HG02970 (cell line): ENCODE results near the gene ERG28.
"Not testable (repeated sequence)": the region's sequence is repeated elsewhere in the genome, so short reads cannot be mapped to it uniquely, and the experiment has no call there.

ENCODE experiments used
- ATAC-seq: cut with Tn5 transposase; IDR thresholded peaks from one replicate; pipeline ENCODE4 v1.9.1; 2021; ENCODE audit warnings: mild to moderate bottlenecking, moderate library complexity, moderate number of reproducible peaks; ENCODE audit not compliant: unreplicated experiment, low FRiP score

The ERG28 gene, protein sequence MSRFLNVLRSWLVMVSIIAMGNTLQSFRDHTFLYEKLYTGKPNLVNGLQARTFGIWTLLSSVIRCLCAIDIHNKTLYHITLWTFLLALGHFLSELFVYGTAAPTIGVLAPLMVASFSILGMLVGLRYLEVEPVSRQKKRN

DNA sequence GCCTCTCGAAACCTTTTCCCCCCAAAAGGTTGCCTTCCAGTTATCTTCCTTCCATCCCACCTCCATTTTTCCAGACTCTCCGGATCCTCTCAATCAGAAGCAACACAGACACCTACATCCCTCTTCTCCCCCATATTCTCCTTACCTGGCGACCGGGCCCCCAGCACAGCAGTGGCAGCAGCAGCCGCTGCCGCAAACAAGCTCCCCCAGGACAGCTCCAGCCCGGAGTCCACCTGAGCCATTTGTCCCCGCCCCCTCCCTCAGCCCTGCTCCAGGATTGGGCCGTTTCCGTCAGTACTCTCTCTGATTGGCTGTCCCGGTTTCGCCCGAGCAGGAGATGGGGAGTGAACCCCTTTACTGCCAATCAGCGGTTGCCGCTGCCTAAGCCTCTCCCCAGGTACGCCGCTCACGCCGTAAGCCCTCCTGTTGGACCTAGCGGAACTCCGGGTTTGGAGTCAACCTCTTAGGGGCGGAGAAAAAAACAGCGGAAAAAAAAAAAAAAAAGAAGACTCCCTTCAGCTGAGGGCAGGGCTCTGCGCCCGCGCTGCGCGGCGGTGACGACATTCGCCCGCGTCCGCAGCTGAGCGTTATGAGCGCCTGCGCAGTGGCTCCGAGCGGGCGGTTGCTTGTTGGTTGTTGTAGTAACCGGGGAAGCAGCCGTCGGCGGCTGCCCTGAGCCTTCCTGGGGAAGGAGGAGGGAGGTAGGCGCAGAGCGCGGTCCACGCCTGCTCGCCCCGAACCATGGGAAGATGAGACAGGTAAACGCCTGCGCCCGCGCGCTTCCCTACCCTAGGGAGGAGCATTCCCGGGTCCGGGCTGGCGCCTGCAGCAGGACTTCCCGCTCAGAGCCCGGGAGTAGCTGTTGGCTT lies at the start of gene ERG28, which contains the start of gene TTLL5:
ERG28 (minus strand) TSS at position 247 of the 869 bp plus-strand sequence. CDS start 3,374 bp downstream, outside the sequence.
TTLL5 (plus strand) TSS at position 617 of the 869 bp plus-strand sequence. CDS start 1,904 bp downstream, outside the sequence.
- ATAC-seq = peak; percentile 95

DNA sequence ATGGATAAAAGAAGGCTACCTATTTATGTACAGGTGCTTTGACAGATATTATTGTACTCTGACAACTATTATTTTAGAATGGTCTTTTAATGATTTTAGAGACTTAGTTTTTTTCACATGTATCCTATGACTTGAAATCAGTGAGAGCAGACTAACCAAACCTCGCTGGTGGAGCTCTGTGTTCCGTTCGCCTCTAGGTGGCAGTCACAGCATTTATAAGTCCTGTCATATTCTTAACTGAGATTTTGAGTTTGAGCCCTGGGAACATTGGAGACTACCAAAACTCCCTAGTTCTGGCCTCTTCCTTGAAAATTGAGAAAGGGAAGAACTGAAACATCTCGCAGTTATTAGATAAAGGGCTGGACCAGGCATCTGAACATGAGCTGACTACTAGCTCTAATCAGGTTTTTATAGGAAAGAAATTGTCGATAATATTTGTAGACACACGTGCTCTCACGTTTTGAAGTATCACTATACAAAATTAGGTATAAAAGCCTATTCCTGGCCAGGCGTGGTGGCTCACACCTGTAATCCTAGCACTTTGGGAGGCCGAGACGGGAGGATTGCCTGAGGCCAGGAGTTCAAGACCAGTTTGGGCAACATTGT lies 48.6 kb upstream of the ERG28 start:
- ATAC-seq = no peak

DNA sequence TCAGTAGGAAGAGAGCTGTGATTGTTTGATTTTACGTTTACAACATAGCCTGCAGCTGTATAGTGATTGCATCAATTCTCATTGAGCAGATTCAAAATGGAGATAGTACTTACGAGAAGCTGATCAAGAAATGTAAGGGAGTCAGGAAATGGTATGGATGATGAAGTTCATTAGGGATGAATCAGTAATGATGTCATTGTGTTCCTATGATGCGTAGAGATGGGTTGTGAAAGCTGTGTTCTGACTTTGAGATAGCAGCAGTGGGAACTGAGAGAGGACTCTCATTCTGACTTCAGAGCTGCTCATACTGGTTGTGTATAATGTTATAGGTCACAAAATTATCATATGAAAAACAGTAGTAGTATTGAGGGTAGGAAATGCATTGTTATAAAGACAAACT lies 44.3 kb upstream of the ERG28 start:
- ATAC-seq = no peak

DNA sequence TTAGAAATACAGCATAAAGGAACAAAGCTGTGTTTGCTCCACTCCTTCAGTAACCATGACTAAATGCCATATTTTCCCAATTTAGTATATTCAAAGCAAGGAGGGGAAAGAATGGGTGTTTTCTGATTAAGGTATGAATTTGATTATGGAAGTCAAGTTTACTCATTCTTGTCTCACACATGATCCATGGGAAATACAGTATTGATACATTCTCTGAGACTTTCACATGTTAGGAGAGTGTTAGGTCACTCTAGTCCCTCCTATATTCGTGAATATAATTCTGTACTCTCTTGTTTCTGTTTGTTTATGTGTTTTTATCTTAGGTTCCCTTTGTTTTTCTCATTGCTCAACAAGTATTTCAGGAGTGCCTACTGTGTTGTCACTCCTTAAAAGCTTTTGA lies 42.8 kb upstream of the ERG28 start:
- no peak for ATAC-seq

DNA sequence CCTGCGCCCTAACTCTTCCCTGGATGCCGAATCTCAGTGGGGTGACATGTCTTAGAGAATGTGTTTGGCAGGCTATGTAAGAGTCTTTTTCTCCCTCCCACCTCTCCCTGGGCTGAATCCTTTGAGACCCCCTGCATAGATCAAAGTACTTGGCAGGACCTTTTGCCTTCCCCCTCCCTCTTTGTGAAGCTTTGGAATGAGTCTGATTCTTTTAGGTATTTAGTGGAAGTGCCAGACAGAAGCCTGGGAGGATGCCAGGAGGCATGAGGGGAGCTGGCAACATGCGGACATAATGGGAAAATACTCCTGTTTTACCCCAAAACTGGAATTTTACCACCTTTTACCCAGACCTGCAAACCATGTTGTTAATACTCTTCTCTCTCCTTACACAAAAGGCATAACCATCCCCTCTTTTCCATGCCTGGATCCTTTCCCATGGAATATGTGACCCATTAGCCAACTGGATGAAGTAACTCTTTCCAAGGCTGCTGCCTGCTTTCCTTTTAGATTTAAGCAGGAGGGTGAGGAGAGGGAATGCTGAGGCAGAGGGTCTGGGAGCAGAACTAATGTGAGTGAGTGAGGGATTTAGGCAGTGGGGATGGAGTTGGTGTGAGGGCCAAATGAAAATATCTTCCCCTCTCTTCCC lies 42.1 kb upstream of the ERG28 start:
- ATAC-seq = no peak

DNA sequence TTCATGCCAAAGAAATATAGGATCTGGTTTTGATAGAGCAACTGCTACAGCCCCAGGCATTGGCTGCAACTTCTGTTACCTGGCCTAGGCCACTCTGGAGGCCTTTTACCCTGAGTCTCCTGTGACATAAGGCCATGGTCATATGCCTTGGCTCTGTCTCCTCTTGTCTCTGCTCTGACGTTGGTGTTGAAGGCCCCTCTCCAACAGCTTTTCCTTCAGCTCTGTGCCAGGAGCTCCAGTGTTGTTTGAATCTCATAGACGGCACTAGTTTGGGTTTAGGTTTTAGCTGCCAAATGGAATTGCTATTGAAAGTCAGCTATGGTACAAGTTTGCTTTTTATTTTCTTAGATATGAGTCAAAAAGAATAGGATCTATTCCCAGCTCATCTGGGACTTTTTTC lies 41.4 kb upstream of the ERG28 start:
- no peak for ATAC-seq

DNA sequence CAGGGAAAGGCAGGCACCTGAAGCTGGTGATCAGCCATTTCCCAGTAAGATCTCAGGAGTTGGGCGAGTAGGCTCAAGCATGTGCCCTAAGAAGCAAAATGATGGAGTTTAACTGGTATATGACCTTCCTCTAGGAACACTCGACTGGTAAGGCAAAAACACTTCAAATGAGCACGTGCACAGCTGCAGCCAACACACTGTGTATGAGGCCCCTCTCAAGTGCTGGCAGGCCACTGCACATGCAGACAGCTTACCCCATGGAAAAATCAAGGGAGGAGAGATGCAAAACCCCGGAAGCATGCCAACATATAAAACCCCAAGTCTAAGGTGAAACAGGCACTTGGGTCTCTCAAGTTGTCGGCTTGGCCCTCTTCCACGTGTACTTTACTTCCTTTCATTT lies 39.6 kb upstream of the ERG28 start:
- ATAC-seq = no peak

DNA sequence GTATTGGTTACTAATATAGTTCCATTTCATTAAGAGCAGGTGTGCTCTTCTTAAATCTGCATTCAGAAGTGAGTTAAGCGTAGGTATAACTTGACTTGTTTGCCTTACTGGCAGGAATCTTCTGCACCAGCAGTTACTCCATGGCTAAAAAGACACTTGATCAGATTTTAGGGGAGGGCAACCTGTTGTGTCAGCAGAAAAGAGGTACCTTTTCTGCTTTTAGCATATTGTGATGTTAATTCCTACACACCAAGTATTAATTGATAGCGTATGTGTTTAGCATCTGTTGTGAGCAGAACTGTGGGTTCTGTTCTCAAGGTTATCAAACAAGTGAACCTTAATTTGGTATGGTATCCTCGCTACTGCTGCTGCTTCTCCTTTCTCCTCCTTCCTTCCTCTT lies 38.7 kb upstream of the ERG28 start:
- ATAC-seq = no peak

DNA sequence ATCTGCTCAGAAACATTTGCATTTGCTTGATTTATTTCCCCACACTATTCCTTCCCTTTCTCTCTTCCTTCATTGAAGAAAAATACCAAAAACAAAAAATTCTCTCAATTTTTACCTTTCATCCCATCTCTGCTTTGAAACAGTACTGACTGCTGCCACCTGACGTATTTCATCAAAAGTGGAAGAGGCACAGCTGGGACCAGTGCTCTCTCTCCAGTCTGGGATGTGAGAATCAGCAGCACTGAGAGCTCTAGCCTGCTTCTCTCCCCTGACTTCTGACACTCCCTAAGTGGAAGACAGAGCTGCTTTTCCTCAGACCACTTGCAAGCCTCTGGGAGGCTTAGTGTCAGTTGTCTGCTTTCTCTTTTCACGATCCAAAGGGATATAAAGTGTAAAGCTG lies 37.2 kb upstream of the ERG28 start:
- no peak for ATAC-seq

DNA sequence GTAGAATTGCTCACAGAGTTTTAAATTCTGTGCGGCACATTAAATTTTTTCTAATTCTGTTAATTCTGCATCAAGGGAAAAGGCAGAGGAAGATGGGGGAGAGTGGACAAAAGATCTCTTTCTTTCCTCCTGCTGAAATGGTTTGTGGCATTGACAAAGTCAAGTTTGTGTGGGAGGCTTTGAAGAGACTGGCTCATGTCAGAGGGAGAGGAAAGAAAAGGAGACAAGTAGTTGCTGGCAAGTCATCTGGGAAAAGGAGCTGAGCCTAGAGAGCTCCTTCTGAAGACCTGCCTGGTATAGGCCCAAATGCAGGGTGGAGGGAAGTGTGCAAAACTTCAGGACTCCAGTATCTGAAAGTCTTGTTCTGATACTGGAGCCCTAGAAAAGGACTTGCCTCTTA lies 36.7 kb upstream of the ERG28 start:
- no peak for ATAC-seq

DNA sequence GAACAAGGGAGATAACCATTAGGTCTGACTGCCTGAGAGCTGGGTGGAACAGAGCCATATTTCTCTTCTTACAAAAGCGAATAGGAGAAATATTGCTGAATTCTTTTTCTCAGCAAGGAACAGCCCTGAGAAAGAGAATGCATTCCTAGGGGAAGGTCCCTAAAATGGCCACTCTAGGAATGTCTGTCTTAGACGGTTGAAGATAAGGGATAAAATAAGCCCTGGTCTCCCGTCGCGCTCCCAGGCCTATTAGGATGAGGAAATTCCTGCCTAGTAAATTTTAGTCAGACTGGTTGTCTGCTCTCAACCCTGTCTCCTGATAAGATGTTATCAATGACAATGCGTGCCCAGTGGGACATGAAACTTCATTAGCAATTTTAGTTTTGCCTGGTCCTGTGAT lies 34.3 kb upstream of the ERG28 start:
- not testable (repeated sequence) for ATAC-seq

DNA sequence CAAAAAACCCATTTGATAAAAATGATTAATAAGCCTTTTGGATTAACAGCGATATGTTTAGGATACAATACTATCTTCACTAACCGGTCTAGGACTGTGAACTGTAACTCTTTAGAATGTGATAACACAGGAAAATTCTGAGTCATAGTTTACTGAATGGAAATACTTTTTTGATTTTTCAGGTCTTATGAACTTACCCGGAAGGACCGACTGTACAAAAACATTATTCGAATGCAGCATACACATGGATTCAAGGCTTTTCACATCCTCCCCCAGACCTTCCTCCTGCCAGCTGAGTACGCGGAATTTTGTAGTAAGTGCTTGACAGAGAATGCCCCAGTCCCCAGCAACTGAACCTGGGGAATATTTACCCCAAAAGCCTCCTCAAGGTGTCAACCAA lies 29.3 kb upstream of the ERG28 start:
- ATAC-seq = no peak

DNA sequence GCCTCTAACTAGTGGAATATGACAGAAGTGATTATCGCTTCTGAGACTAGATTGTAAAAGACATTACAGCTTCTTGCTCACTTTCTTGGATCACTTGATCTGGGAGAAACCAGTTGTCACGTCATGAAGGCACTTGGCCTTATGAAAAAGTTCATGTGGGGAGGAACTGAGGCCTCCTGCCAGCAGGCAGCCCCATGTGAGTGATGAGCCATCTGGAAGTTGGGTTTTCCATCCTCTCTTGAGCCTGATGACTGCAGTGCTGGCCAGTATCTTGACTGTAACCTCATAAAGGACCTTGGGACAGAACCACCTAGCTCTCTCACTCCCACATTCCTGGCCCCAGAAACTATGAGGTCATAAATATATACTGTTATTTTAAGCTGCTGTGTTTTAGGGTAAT lies 28.3 kb upstream of the ERG28 start:
- no peak for ATAC-seq

DNA sequence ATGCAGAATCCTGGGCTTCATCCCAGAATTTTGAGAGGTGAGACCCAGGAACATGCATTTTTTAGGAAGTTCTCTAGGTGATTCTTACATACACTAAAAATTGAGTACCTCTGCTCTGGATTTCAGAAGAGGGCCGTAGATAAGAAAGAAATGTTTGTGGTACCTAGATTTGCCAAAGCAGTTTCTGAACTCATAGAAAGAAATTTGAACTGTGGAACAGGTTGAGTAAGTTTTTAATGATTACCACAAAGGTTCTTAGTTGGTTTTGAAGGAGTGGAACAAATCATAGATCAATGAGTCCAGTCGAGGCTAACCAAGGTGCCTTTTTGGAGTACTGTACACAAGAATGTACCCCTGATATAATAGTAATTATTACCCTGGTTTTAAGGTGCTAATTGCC lies 25.2 kb upstream of the ERG28 start:
- no peak for ATAC-seq

DNA sequence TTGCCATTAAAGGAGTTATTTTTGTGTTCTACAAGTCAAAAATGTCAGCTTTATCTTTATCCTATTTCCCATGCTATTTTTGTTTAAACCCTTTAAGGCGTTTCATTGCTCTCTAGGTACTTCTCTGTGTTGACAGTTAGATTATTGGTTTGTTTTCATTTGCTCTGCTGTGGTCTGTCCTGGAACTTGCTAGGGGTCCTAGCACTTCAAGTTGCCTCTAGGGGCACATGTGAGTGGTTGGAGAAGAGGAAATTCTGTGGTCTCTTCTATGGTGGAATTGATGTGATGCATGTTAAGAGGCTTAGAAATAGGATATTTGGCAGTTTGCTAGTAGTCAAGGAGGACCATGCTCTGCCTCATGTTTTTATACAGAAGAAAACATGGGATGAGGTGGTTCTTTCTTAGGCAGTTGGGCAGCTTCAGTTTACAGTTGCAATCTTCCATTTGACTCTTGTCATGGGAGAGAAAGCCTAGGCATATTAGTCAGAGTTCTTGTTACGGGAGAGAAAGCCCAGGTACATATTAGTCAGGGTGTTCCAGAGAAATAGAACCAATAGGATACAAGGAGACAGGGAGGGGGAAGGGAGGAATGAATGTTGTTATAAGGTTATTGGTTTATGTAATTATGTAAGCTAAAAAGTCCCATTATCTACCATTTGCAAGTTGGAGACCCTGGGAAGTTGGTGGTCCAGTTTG lies 14.7 kb upstream of the ERG28 start:
- ATAC-seq = no peak

DNA sequence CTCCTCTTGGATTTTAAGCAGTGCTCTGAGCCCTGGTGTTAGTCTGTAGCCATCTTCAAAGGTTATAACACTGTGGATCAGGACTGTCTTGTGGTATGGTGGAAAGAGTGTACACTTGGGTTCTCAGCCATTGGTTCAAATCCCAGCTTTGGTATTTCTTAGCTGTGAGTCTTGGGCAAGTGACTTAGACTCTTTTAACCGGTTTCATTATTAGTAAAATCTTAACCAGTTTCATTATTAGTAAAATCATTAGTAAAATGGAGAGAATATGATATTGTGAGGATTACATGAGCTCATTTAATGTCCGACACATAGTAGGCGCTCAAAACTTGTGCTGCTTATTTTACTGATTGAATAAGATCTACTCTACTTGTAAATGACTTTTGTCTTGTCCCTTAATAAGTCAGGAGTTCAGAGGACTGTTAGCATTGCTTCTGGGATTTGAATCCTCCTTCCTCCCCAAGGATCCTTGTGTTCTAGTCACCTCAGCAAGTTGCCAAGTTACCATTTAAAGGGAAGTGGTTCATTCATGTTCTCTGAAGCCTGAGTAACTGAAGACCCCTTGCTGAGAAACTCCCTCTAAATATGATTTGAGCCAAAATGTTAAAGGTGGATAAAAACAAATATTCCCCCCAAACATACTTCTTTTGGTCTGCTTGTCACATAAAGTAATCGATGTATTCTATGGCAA lies 12.8 kb upstream of the ERG28 start:
- ATAC-seq = no peak

DNA sequence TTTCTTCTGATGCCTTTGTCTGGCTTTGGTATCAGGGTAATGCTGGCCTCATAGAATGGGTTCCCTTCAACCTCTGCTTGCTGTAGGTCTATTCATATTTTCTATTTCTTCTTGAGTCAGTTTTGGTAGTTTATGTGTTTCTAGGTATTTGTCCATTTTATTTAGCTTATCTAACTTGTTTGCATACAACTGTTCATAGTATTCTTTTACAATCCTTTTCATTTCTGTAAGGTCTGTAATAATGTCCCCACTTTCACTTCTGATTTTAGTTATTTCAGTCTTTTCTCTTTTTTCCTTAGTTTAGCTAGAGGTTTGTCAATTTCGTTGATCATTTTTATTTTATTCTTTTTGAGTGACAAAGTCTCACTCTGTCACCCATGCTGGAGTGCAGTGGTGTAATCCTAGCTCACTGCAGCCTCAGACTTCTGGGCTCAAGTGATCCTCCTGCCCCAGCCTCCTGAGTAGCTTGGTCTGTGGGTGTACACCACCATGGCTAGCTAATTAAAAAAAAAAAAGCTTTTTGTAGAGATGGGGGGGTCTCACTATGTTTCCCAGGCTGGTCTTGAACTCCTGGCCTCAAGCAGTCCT lies 12.0 kb upstream of the ERG28 start:
- no peak for ATAC-seq

DNA sequence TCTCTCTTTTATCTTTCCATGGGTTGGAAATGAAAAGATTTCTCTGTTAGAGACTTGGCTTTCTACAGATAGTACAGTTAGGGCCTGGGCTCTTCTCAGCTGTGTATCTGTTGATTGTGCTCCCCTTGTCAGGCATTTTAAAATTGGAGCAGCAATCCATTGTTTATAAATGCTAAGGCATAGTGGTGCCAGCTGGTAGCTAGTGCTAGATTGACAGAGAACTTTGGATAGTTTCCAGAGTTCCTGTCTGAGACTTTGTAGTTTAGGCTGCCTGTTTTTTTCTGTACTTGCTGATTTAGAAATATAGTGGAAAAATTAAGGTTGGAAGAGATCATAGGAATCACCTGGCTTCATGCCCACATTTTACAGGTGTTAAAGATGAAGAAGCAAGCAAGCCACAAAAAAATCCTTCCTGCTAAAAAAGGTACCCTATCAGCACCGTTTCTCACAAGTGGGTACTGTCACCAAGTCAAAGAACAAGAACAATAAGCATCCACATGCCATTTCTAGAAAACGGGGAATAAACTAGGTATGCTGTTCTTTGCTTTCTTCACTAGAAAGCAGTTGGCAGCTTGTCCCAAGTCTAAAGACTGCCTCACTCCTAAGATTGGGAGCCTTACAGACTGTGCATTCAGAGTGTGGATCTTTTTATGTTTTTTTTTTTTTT lies 6.6 kb upstream of the ERG28 start:
- ATAC-seq = no peak

DNA sequence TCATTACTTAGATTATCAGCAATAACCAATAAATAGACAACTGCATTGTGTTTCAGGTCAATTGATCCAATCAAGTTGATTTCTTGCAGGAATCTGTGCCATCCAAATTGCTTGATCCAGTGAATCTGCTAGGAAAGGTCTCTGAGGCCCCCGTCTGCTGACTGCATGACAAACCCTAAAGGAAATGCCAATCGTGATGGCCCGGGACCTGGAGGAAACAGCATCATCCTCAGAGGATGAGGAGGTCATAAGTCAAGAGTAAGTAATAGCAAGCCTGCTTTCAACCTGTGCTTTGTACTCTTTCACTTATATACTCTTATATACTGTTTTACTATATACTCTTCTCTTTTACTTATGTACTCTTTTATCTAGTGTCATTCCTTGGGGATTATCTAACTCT lies 2.3 kb upstream of the ERG28 start:
- no peak for ATAC-seq
